ENCODE data around the gene FPR1.

Gene FPR1

GRCh38 chr19:51743405-51743804 is 8.3 kb downstream of the FPR1 start:
- no peak overlapping the region for H3K9ac ChIP-seq (ENCODE audit: low read length)
- TF ChIP-seq EZH2 (IDR thresholded peaks at IDR 0.05; ENCODE audit: borderline replicate concordance, low read length), result no peak
- no peak for TF ChIP-seq CTCF (IDR thresholded peaks at IDR 0.05; ENCODE audit: low read length)
- H3K27ac ChIP-seq (ENCODE audit: low read depth, low read length, poor library complexity, severe bottlenecking), result no peak overlapping the region

GRCh38 chr19:51742789-51743188 is 8.9 kb downstream of the FPR1 start:
- H3K9me3 ChIP-seq (ENCODE audit: low read length), result no peaks in the 10 kb centered on the region
- no peak overlapping the region for H3K4me2 ChIP-seq (ENCODE audit: low read length)
- H3K9ac ChIP-seq (ENCODE audit: low read length), result no peak overlapping the region
- H3K36me3 ChIP-seq (ENCODE audit: insufficient read depth, low read length), result no peaks in the 10 kb centered on the region
- H3K4me1 ChIP-seq (ENCODE audit: insufficient read depth, low read length, severe bottlenecking), result no peaks in the 10 kb centered on the region
- no peaks in the 10 kb centered on the region for H3K9me2 ChIP-seq (ENCODE audit: low read depth, low read length)
- H3K27me3 ChIP-seq (ENCODE audit: insufficient read depth, low read length), result no peaks in the 10 kb centered on the region
- H3K79me2 ChIP-seq (ENCODE audit: insufficient read depth, low read length), result no peaks in the 10 kb centered on the region
- H4K20me1 ChIP-seq (ENCODE audit: insufficient read depth, low read length), result no peaks in the 10 kb centered on the region
- H3K27ac ChIP-seq (ENCODE audit: low read depth, low read length, poor library complexity, severe bottlenecking), result no peak overlapping the region
- no peaks in the 10 kb centered on the region for H3F3A ChIP-seq (ENCODE audit: insufficient read depth, low read length)
- H2AFZ ChIP-seq (ENCODE audit: low read length), result no peak overlapping the region
- TF ChIP-seq CTCF (IDR thresholded peaks at IDR 0.05; ENCODE audit: low read length) (no peak), EZH2 (IDR thresholded peaks at IDR 0.05; ENCODE audit: borderline replicate concordance, low read length) (no peak)
- H3K4me3 ChIP-seq (ENCODE audit: low read depth, low read length, poor library complexity, severe bottlenecking), result no peak overlapping the region

More at GRCh38 chr19:51743405-51743804, 8.3 kb downstream of the FPR1 start:
- no peak overlapping the region for H2AFZ ChIP-seq (ENCODE audit: low read length)
- H3K36me3 ChIP-seq (ENCODE audit: insufficient read depth, low read length), result no peaks in the 10 kb centered on the region
- no peaks in the 10 kb centered on the region for H3F3A ChIP-seq (ENCODE audit: insufficient read depth, low read length)
- no peaks in the 10 kb centered on the region for H3K79me2 ChIP-seq (ENCODE audit: insufficient read depth, low read length)
- H3K9me2 ChIP-seq (ENCODE audit: low read depth, low read length), result no peaks in the 10 kb centered on the region
- H3K4me1 ChIP-seq (ENCODE audit: insufficient read depth, low read length, severe bottlenecking), result no peaks in the 10 kb centered on the region
- no peaks in the 10 kb centered on the region for H4K20me1 ChIP-seq (ENCODE audit: insufficient read depth, low read length)
- no peaks in the 10 kb centered on the region for H3K9me3 ChIP-seq (ENCODE audit: low read length)
- H3K27me3 ChIP-seq (ENCODE audit: insufficient read depth, low read length), result no peaks in the 10 kb centered on the region
- H3K4me3 ChIP-seq (ENCODE audit: low read depth, low read length, poor library complexity, severe bottlenecking), result no peak overlapping the region
- H3K4me2 ChIP-seq (ENCODE audit: low read length), result no peak overlapping the region

- H3K27me3 ChIP-seq (ENCODE audit: insufficient read depth, low read length), result no peaks in the 10 kb centered on the region
- no peak overlapping the region for H2AFZ ChIP-seq (ENCODE audit: low read length)
- no peaks in the 10 kb centered on the region for H3K4me1 ChIP-seq (ENCODE audit: insufficient read depth, low read length, severe bottlenecking)
- H4K20me1 ChIP-seq (ENCODE audit: insufficient read depth, low read length), result no peaks in the 10 kb centered on the region
- no peak overlapping the region for H3K4me2 ChIP-seq (ENCODE audit: low read length)
- H3K27ac ChIP-seq (ENCODE audit: low read depth, low read length, poor library complexity, severe bottlenecking), result no peak overlapping the region
- H3F3A ChIP-seq (ENCODE audit: insufficient read depth, low read length), result no peaks in the 10 kb centered on the region
- H3K9me3 ChIP-seq (ENCODE audit: low read length), result no peaks in the 10 kb centered on the region
- TF ChIP-seq EZH2 (IDR thresholded peaks at IDR 0.05; ENCODE audit: borderline replicate concordance, low read length) (no peak), CTCF (IDR thresholded peaks at IDR 0.05; ENCODE audit: low read length) (no peak)
- H3K79me2 ChIP-seq (ENCODE audit: insufficient read depth, low read length), result no peaks in the 10 kb centered on the region
- no peaks in the 10 kb centered on the region for H3K9me2 ChIP-seq (ENCODE audit: low read depth, low read length)
- no peak overlapping the region for H3K9ac ChIP-seq (ENCODE audit: low read length)
- no peak overlapping the region for H3K4me3 ChIP-seq (ENCODE audit: low read depth, low read length, poor library complexity, severe bottlenecking)
- H3K36me3 ChIP-seq (ENCODE audit: insufficient read depth, low read length), result no peaks in the 10 kb centered on the region
Observed at GRCh38 chr19:51740356-51740755, 11.3 kb downstream of the FPR1 start.
